Superior temporal gyrus (tissue), 1 donor: ENCODE measurements around the gene HNRNPLL.
A peak's percentile ranks its signal among the peaks of the same experiment; 100 is the strongest.

Experiments used
- DNase-seq: peaks from one replicate; pipeline ENCODE4 v3.0.0-alpha.2; 2016; ENCODE audit errors: extremely low spot score

Gene HNRNPLL

GRCh38 chr2:38592951-38593350 lies 9.8 kb downstream of the HNRNPLL start:
- no peak for DNase-seq

DNA sequence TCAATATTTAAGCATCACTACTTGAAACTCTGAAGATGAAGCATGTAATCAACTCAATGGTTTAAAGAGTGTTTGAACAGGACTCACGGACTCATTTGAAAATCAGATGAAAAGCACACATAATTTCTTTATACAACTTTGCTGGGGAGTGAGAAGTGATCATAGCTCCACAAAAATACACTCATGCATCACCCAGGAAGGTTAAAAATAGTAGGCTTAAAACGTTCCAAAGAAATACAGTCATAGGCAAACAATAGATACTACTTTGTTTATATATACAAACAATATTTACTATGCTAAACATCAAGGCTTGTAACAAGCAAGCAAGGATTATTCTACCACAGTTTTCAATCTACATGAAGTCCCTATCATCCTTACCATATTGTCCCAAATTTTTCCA lies 11.6 kb downstream of the HNRNPLL start:
- no peak for DNase-seq

DNA sequence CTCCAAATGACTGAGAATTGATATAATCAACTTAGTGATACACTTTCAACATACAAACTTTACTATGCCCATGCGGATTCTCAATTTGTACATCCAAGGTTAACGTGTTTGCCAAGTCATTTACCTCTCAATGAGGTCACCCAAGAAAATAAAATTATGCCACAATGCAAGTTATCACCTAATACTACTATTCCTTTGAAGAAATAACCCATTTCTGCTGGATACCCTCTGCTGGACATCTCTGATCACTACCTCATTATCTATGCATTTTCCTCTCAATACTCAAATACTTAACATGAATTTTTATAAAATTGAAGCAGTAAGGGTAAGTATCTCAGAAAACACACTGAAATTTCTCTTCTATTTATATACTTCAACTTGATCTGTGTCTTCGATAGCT lies 12.7 kb downstream of the HNRNPLL start:
- DNase-seq = no peak

GRCh38 chr2:38586931-38587330 lies 15.8 kb downstream of the HNRNPLL start:
- DNase-seq = no peak

DNA sequence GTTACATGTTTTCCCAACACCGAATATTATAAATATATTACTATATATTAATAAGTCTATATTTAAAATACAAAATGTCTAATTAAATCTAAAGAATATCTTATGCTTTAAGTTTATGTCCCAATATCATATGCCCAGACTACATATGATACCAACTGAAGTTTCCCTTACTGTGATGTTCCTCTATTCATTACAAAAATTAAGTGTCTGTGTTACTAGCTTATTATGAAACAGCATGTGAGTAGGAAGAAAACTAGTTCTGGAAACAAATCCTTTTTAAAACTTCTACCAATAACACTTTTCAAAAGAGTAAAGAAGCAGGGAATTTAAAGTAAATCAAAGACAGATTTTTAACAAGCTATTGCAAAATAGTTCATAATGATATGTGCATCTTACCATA lies 17.8 kb downstream of the HNRNPLL start:
- no peak for DNase-seq

DNA sequence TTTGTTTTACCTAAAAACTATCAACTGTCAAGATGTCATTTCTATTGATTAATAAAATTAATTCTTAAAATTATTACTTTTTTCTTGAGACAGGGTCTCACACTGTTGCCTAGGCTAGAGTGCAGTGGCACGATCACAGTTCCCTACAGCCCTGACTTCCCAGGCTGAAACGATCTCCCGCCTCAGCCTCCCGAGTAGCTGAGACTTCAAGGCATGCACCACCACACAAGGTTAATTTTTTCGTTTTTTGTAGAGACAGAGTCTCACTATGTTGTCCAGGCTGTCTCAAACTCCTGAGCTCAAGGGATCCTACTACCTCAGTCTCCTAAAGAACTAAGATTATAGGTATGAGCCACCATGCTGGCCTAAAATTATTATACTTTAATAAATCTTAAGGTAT lies 18.7 kb downstream of the HNRNPLL start:
- no peak for DNase-seq

GRCh38 chr2:38583524-38583923 lies 19.2 kb downstream of the HNRNPLL start:
- DNase-seq = no peak

GRCh38 chr2:38581193-38582147 lies 21.3 kb downstream of the HNRNPLL start:
- peak; percentile 98 for DNase-seq

DNA sequence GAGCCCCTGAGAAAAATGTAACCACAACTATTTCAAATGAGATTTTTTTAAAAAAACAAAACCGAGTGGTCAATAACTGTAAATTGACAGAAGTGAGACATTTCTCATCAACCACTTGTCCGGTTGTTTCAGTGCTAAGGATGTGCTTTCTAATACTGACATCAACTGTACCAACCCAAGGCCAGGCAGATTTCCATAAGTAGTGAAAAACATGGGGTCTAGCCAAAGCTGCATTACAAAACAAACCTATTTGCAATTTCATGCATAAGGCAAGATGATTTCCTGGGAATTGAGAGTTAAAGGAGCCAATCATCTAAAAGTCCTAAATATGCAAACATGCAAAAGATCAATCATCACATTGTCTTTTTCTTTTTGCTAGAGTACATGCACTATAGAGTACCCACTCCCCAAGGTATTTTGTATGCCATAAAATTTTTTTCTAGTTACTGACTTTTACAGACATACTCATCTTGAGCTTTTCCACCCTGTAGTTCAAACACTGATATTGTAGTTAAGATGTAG lies 22.6 kb downstream of the HNRNPLL start:
- DNase-seq = no peak

- no peak for DNase-seq
Measured at GRCh38 chr2:38578832-38579231, 23.9 kb downstream of the HNRNPLL start.

- DNase-seq = no peak
Measured at GRCh38 chr2:38574278-38574677, 28.4 kb downstream of the HNRNPLL start.

- DNase-seq = peak; percentile 77
Measured at GRCh38 chr2:38572167-38572566, 30.6 kb downstream of the HNRNPLL start.

DNA sequence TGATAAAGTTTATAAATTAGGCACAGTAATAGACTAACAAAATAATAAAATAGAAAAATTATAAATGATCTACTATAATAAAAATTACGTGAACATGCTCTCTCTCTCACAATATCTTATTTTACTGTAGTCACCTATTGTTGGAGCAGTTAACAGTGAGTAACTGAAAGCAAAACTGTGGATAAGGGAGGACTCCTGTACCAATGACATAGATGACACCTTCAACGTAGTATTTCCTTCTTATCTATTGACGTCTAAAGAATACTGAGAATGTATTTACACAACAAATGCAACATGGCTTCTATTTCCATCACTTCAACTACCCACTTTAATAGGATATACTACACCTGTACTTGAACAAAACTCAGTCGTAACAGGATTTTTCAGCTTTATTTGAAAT lies 31.5 kb downstream of the HNRNPLL start:
- DNase-seq = no peak

DNA sequence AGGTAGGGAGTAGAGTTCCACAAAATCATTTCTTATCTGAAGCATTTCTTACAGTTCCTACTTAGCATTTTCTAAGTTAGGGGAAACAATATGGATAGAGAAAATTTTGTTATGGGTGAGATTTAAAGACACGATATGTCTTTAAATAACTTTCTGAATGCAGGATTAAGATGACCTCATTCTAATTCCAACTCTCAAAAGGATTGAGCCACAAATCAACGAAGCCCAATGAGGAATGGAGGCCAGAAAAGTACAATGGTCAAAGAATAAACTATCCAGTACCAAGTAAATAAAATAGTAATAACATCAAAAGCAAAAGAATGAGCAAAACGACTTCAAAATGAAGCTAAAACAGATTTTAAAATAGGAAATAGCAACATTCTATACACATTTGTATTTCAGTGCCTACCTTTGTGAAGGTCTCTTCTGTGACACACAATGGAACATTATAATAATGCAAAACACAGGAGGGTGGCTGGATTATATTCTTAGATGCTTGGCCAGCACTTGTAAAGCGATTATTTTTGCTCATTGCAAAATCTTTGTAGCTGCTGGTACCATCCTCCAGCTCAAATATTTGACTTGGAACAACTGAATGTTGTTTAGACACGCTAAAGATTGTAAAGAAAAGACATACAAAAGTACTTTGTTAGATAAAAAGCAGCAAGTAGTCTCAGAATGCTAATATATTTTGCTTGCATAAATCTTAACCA lies 33.8 kb downstream of the HNRNPLL start:
- no peak for DNase-seq

GRCh38 chr2:38565333-38565732 lies 37.4 kb downstream of the HNRNPLL start:
- no peak for DNase-seq

- DNase-seq = no peak
Measured at GRCh38 chr2:38561691-38562090, 41.0 kb downstream of the HNRNPLL start.

DNA sequence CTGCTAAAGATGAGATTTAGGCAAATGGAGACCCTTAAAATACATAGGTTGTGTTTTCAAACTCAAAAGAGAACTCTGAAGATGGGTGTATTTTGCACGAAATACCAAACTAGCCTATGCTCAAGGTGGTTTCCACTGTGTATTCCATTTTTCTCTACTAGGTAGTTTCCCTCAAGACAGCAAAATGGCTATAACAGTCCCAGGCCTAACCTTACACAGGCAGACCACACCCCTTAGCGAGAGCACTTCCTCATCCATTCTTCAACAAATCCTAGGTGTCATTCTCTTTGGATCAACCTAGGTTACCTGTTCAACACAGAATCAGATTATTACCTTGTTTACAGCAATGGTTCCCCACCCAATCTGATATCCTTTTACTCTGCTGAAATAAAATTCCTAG lies 42.6 kb downstream of the HNRNPLL start:
- no peak for DNase-seq

DNA sequence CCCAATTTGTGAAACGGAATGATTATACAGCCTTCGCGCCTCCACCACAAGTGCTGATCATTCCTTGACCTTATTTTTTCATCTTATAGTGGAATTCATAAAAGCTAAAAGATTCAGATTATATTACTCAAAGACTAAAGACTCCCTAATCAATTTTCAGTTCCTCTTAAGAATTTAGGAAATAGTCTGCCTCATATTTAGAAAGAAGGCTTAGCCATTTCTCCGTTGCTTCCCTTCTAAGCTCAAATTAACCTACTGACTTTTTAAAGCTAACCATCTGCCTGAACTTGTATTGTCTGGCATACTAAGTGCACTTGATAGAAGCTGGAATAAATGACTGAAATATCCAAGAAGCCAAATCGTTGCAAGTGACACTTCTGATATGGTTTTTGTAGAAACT lies 44.7 kb downstream of the HNRNPLL start:
- DNase-seq = no peak

DNA sequence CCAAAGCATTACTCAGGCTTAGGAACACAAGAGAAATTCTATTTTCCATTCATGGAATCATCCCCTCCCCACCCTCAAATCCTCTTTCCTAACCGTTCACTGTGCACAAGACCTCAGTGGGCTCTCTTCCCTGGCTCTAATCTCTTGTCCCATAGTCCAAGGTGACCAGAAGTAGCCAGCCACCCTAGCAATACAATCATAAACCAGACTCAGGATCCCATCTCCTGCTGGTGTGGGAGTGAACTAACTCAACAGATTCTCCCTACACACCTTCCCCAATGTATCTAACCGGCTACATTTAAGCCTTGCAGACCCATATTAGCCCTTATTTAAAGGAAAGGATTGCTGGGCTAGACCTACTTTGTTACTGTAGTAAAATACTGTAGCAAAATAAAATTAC lies 45.5 kb downstream of the HNRNPLL start:
- DNase-seq = no peak

DNA sequence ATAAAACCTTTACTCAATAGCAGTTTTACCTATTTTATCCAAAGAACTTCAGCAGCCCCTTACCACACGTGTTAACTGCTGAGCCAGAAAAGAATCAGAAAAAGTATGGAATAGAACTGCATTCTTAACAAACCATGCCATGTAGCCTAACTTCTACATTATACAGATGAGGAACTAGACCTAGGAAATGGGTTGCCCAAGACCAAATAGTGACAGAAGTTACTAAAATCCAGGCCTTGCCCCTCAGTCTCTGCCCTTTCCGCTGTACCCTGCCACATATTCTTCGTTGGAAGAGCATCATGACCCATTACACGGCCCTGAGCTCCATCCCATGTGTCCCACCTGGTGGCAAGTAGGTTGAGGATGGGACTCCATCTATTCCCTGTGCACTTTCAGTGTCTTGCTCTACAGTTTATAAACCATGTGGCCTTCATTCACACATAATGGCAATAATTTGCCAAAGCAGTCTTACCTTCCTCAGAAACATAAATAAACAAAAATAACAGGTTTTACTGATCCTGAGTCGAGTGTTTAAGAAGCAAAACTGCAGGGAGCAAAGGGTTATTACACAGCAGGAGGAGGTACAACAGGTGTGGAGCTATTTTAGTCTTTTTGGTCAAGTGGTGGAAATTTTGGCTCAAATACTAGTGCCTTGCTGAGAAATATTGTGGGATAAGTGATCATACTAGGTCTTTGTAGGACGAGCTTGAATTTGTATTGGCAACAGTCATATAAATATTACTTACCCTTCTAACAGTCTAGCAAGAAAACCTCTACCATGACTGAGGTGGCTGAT lies 46.5 kb downstream of the HNRNPLL start:
- no peak for DNase-seq

DNA sequence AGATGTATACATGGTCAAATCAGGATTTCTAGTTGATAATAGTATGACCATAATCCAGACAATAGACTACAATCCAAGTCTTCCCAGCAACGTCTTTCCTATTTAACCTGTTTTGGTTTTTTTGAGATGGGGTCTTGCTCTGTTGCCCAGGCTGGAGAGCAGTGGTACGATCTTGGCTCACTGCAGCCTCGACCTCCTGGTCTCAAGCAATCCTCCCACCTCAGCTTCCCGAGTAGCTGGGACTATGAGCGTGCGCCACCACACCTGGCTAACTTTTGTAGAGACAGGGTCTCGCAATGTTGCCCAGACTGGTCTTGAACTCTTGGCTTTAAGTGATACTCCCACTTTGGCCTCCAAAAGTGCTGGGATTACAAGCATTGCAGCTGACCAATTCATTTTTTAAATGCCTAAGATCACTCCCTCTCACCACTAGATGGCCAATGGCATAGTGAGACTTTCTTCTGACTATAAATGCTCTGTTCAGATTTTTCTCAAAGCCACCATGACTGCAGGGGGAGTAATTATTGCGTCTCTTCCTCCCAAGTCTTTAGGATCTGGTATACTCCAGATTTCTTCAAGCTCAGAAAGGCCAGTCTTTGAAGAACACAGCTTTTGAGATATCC lies 47.6 kb downstream of the HNRNPLL start:
- DNase-seq = no peak

DNA sequence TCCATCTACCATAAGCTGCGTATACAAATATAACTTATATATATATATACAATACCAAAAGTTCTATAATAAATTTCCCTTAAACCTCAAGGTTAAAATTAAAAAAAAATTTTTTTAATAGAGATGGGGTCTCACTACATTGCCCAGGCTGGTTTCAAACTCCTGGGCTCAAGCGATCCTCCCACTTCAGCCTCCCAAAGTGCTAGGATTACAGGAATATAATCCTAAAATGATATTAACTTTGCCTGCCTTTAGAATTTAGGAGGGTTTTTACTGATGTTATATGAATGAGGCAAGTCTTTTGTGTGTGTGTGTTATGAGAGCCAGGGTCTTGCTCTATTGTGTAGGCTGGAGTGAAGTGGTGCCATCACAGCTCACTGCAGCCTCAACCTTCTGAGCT lies 49.2 kb downstream of the HNRNPLL start:
- DNase-seq = no peak
